Fibroblast of mammary gland (primary cell): ENCODE results near the gene CHTF8.

Experiments used
- DNase-seq: peaks from one replicate; pipeline ENCODE4 v3.0.0-alpha.2; 2010; ENCODE audit warnings: low read depth
- H3K4me3 ChIP-seq: 2 replicates; pipeline ENCODE4 v1.5.1; 2011; ENCODE audit warnings: low read depth, mild to moderate bottlenecking, low read length, moderate library complexity; ENCODE audit not compliant: control insufficient read depth
- CTCF ChIP-seq: conservative IDR thresholded peaks from 2 replicates; pipeline ENCODE4 v1.5.1; 2011; ENCODE audit warnings: low read depth, low read length, inconsistent platforms; ENCODE audit not compliant: control insufficient read depth, insufficient read depth

CHTF8 gene

GRCh38 chr16:69108905-69109252 is 23.5 kb downstream of the CHTF8 start:
- no peak for TF ChIP-seq CTCF
- no peak overlapping the region for H3K4me3 ChIP-seq
- DNase-seq: no peak

GRCh38 chr16:69108064-69108904 is 24.1 kb downstream of the CHTF8 start:
- no peak for TF ChIP-seq CTCF
- no peak for DNase-seq
- no peak overlapping the region for H3K4me3 ChIP-seq

DNA sequence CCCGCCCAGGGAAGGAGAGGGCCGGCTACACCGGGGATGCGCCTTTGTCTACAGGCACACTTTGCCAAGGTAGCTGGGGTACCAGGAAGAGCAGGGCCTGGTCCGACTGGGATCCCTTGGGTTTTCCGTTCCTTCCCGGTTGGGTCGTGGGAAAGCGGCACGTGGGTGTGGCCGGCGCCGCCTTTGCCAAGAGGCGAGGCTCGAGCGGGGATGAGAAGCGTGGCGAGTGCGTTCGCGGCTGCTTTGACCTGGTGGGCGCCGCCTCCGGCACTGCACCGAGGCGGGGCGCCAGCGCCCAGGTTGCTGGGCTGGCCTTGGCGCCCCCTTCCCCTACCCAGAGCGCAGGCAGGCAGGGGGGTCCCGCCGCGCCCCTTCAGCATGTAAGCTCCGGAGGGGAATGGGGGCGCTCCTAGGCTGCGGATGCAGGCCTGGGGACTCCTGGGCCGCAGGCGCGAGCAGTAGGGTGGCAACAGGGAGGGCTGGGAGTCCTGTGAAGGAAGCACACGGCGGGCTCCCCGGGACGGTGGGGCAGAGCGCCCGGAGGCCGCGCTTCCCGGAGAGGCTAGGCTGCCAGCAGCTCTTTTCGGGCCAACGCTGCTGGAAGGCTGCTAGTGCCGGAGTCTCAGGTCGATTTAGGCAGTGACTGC is 24.9 kb downstream of the CHTF8 start:
- DNase-seq: peak; percentile 27
- H3K4me3 ChIP-seq: no peak overlapping the region
- no peak for TF ChIP-seq CTCF

DNA sequence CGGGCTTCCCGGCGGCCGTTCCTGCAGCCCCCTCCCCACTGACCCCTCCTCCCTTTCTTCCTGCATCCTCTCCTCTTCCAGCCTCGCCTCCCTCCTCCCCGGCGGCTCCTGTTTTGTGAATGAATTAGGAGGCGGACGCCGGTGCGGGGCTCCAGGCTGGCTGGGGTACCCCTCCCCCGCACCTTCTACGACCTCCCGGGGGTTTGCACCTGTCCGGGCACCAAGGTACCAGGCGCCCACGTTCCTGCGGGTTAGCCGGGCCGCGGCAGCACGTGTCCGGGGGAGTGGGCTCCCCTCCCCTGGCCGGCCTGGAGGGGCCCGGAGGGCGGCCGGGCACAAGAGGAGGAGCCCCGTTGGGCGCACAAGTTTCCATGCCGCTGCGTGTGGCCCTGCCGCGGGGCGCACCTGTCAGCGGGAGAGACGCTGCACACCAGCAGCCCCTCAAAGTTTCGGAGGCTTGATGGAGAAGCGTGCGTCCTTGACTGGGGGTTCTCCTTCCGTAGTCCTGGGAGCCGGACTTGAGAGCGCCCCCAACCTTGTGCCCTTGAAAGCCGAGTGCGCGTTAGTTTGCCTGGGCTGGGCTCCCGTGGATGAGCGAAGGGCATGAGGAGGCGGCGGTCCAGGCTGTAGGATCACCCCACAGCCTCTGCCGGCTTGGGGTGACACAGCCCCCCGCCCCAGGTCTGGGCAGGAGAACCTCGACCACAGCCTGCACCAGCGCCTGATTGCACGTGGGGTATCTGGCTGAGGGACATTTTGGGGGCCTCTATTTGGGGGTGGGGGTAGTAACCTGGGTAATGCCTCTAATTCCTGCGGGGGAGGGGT is 25.7 kb downstream of the CHTF8 start:
- DNase-seq: no peak
- H3K4me3 ChIP-seq: peak overlapping the region; percentile 28
- no peak for TF ChIP-seq CTCF

GRCh38 chr16:69105501-69106361 is 26.7 kb downstream of the CHTF8 start, which contains the start of gene HAS3:
Gene HAS3 (plus strand): TSS chr16:69105653. CDS start chr16:69109396, 3,743 bp downstream.
- H3K4me3 ChIP-seq: peak within 1 kb of the TSS; percentile 38
- DNase-seq: peak; percentile 49
- peak; percentile 13 for TF ChIP-seq CTCF
